ENCODE results near the gene GNB1. TPM values are rescaled to one million over a fixed set of nuclear protein-coding genes. Genes with fewer than 3 reads are reported as not detected.

Gene GNB1
- total and polyA plus RNA-seq, 2 of the 4 experiments (the other 2 are of a cell fraction), result 73.5 to 371 TPM

- peaks cover 0 to 70% of the 10 kb centered on the region in 2 experiments; a peak in 2 of 4 replicates for H3K79me1 ChIP-seq (ENCODE audit: low read depth in 1 of 2, low read length in 2 of 2)
- no peak overlapping the region; the same call in 1 of the 2 replicates for H3K14ac ChIP-seq (replicated peaks; ENCODE audit: low read depth, low read length)
- no peak overlapping the region for H2BK5ac ChIP-seq (ENCODE audit: low read depth, low read length, poor library complexity, severe bottlenecking)
- no peak overlapping the region for H2BK120ac ChIP-seq (ENCODE audit: low read depth, low read length)
- H3K9me1 ChIP-seq (ENCODE audit: insufficient read depth, low read length), result peaks cover 23% of the 10 kb centered on the region
- H4K8ac ChIP-seq (ENCODE audit: low read depth in 2 of 2, low read length in 2 of 2), result no peak overlapping the region
- no peak overlapping the region for H3K56ac ChIP-seq (ENCODE audit: extremely low read depth, insufficient read depth, low read length)
- in situ Hi-C loops (cut with MboI; ENCODE audit: low sequenced_read_pairs), result no loop called here
- H3K9ac ChIP-seq (ENCODE audit: low read depth, low read length), result no peak overlapping the region
- no peak overlapping the region for H2BK20ac ChIP-seq (ENCODE audit: low read depth, low read length)
- no peaks in the 10 kb centered on the region for H3K27me3 ChIP-seq (ENCODE audit: control insufficient read depth, insufficient read depth, low read length)
- dilution Hi-C loops (cut with HindIII; ENCODE audit: low sequenced_read_pairs, unreplicated experiment), result no loop called here
- no peak for DNase-seq
- no peak overlapping the region for H2BK15ac ChIP-seq (ENCODE audit: low read depth, low read length)
- H2AFZ ChIP-seq (replicated peaks; ENCODE audit: low read length, poor library complexity), result no peak overlapping the region
- no peaks in the 10 kb centered on the region for H3K9me3 ChIP-seq (ENCODE audit: control insufficient read depth, insufficient read depth, low read length)
- BruUV-seq (replicated peaks), result no TSS peak
- TF ChIP-seq, protein P1, sequence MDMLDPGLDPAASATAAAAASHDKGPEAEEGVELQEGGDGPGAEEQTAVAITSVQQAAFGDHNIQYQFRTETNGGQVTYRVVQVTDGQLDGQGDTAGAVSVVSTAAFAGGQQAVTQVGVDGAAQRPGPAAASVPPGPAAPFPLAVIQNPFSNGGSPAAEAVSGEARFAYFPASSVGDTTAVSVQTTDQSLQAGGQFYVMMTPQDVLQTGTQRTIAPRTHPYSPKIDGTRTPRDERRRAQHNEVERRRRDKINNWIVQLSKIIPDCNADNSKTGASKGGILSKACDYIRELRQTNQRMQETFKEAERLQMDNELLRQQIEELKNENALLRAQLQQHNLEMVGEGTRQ (IDR thresholded peaks at IDR 0.05; ENCODE audit: low read depth, low read length), result no peak
- TF ChIP-seq CHD1 (IDR thresholded peaks at IDR 0.05; ENCODE audit: low read depth, low read length) (no peak), CEBPB (IDR thresholded peaks at IDR 0.05; ENCODE audit: low read depth, low read length) (no peak), FOS (IDR thresholded peaks at IDR 0.05; ENCODE audit: low read depth, low read length) (no peak), POLR2A (IDR thresholded peaks at IDR 0.05; ENCODE audit: low read depth, low read length) (no peak), MAZ (IDR thresholded peaks at IDR 0.05; ENCODE audit: borderline replicate concordance, low read depth, low read length) (no peak), NFE2L2 (IDR thresholded peaks at IDR 0.05; ENCODE audit: low read depth, low read length) (no peak), MXI1 (IDR thresholded peaks at IDR 0.05; ENCODE audit: borderline replicate concordance, low read depth, low read length) (no peak), MAFK (IDR thresholded peaks at IDR 0.05; ENCODE audit: low read depth, low read length) (no peak), SMC3 (IDR thresholded peaks at IDR 0.05; ENCODE audit: low read depth, low read length) (no peak), RCOR1 (IDR thresholded peaks at IDR 0.05; ENCODE audit: insufficient replicate concordance, low read length) (no peak), BHLHE40 (IDR thresholded peaks at IDR 0.05; ENCODE audit: low read depth, low read length) (no peak), ELK1 (IDR thresholded peaks at IDR 0.05; ENCODE audit: borderline replicate concordance, low read depth, low read length) (no peak), RAD21 (IDR thresholded peaks at IDR 0.05; ENCODE audit: low read length) (no peak), RFX5 (IDR thresholded peaks at IDR 0.05; ENCODE audit: low read depth, low read length) (no peak)
- TF ChIP-seq, protein P2, sequence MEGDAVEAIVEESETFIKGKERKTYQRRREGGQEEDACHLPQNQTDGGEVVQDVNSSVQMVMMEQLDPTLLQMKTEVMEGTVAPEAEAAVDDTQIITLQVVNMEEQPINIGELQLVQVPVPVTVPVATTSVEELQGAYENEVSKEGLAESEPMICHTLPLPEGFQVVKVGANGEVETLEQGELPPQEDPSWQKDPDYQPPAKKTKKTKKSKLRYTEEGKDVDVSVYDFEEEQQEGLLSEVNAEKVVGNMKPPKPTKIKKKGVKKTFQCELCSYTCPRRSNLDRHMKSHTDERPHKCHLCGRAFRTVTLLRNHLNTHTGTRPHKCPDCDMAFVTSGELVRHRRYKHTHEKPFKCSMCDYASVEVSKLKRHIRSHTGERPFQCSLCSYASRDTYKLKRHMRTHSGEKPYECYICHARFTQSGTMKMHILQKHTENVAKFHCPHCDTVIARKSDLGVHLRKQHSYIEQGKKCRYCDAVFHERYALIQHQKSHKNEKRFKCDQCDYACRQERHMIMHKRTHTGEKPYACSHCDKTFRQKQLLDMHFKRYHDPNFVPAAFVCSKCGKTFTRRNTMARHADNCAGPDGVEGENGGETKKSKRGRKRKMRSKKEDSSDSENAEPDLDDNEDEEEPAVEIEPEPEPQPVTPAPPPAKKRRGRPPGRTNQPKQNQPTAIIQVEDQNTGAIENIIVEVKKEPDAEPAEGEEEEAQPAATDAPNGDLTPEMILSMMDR (conservative IDR thresholded peaks at IDR 0.05; ENCODE audit: low read depth, low read length), result no peak
- H3K4ac ChIP-seq (ENCODE audit: low read depth, low read length), result no peak overlapping the region
- H4K5ac ChIP-seq (ENCODE audit: low read depth, low read length), result no peak overlapping the region
- ChIA-PET POLR2A (ENCODE audit: unreplicated experiment) (no interaction called here), CTCF (interaction anchor here (0.5 to 0.6 kb wide), 2 partner anchors 18 to 263 kb away, joined by 3 read pairs; no protein-coding TSS in a partner anchor)
- ATAC-seq (ENCODE audit: low read depth), result no peak
- no peak overlapping the region; the same call in 1 of the 2 replicates for H3K23ac ChIP-seq (ENCODE audit: low read depth, low read length)
- H2AK5ac ChIP-seq (ENCODE audit: low read depth, low read length), result no peak overlapping the region
- H3K36me3 ChIP-seq (ENCODE audit: control insufficient read depth, insufficient read depth, low read length), result peaks cover 2% of the 10 kb centered on the region; the same call in 1 of the 2 replicates
- no peak overlapping the region for H2AK9ac ChIP-seq (replicated peaks; ENCODE audit: low read depth, low read length, poor library complexity)
- intact Hi-C loops (cut with micrococcal nuclease), result no loop called here
- no peak overlapping the region for H3K4me2 ChIP-seq (ENCODE audit: low read depth, low read length)
- H4K91ac ChIP-seq (ENCODE audit: insufficient read depth, low read depth, low read length), result no peak overlapping the region
- no peak overlapping the region for H3K27ac ChIP-seq (ENCODE audit: insufficient read depth, low read length)
- peaks cover 100% of the 10 kb centered on the region for H4K20me1 ChIP-seq (ENCODE audit: insufficient read depth, low read length)
- H3K4me1 ChIP-seq (ENCODE audit: control insufficient read depth, insufficient read depth, low read length), result peaks cover 24% of the 10 kb centered on the region
- no peak overlapping the region for H3K18ac ChIP-seq (ENCODE audit: low read depth, low read length)
- no CpG with 5 or more reads among the region's 1 CpG for WGBS, 2 experiments (ENCODE audit: extremely low coverage in 2 of 2, insufficient read length in 1 of 2)
- no peak overlapping the region for H3K4me3 ChIP-seq (ENCODE audit: insufficient read depth, low read depth, low read length)
Measured at GRCh38 chr1:1861339-1861730, 29.6 kb downstream of the GNB1 start.

Data from IMR-90 (cell line).